H1 (cell line): ENCODE results near the gene ADNP2. TPM values are rescaled to one million over a fixed set of nuclear protein-coding genes. Genes with fewer than 3 reads are reported as not detected.

ENCODE experiments used
- CTCF ChIA-PET: fragments of 300-600 bp; sonication (Branson Sonifier 250); formaldehyde crosslinking; loops from one replicate; lab custom pipeline; 2021; ENCODE audit not compliant: partially characterized antibody; lab: Charles Lee
- POLR2A ChIA-PET: fragments of 300-600 bp; sonication (Branson Sonifier 250); formaldehyde crosslinking; loops from one replicate; lab custom pipeline; 2021; ENCODE audit warnings: inconsistent platforms; ENCODE audit not compliant: partially characterized antibody; lab: Charles Lee
- DNase-seq, 2 experiments: peaks; one replicate each; pipeline versions ENCODE4 v3.0.0 to v3.0.0-alpha.2; 2010 to 2022; ENCODE audit warnings: low spot score in 2 of 2, low read depth in 1 of 2, mixed read lengths in 1 of 2
- FAIRE-seq: peaks from 2 replicates; lab custom pipeline; 2011; peaks lifted over from hg19 to GRCh38; lab: Jason Lieb, UNC
- H2AFZ ChIP-seq: 2 replicates; pipeline ENCODE4 v1.8.1; 2012; ENCODE audit warnings: low read length, inconsistent platforms
- H2AK5ac ChIP-seq: 2 replicates; pipeline ENCODE4 v1.6.1; 2013; ENCODE audit warnings: low read depth, low read length
- H2BK120ac ChIP-seq: replicated peaks from 2 replicates; pipeline ENCODE3; 2013; ENCODE audit warnings: low read depth, low read length, inconsistent platforms
- H2BK12ac ChIP-seq: 2 replicates; pipeline ENCODE4 v1.6.1; 2013; ENCODE audit warnings: low read depth, low read length
- H2BK15ac ChIP-seq: 2 replicates; pipeline ENCODE4 v1.6.1; 2013; ENCODE audit warnings: low read length
- H2BK20ac ChIP-seq: 2 replicates; pipeline ENCODE4 v1.6.1; 2013; ENCODE audit warnings: low read length
- H2BK5ac ChIP-seq: 2 replicates; pipeline ENCODE4 v1.6.1; 2013; ENCODE audit warnings: low read depth, low read length
- H3K14ac ChIP-seq: 2 replicates; pipeline ENCODE4 v1.6.1; 2013; ENCODE audit warnings: inconsistent platforms; ENCODE audit not compliant: insufficient read length
- H3K18ac ChIP-seq: 2 replicates; pipeline ENCODE4 v1.6.1; 2013; ENCODE audit warnings: low read length; ENCODE audit errors: extremely low read depth
- H3K23ac ChIP-seq: 2 replicates; pipeline ENCODE4 v1.6.1; 2013; ENCODE audit warnings: inconsistent platforms; ENCODE audit not compliant: insufficient read length
- H3K23me2 ChIP-seq: 2 replicates; pipeline ENCODE4 v1.6.1; 2013; ENCODE audit warnings: low read depth, low read length
- H3K27ac ChIP-seq: 2 replicates; pipeline ENCODE4 v1.6.1; 2011; ENCODE audit warnings: low read depth, low read length, inconsistent platforms
- H3K27me3 ChIP-seq, 4 experiments: replicated peaks in 1 of 4; 1 replicate in 1 of 4; 2 replicates in 3 of 4; pipeline versions ENCODE4 v1.6.1 to v1.8.1; 2011 to 2013; ENCODE audit warnings: low read length in 3 of 4, mild to moderate bottlenecking in 3 of 4, inconsistent platforms in 2 of 4, mixed read lengths in 2 of 4, moderate library complexity in 1 of 4; ENCODE audit not compliant: control insufficient read depth in 3 of 4, insufficient read depth in 3 of 4; ENCODE audit errors: extremely low read depth in 1 of 4
- H3K36me3 ChIP-seq, 4 experiments: 2 replicates each; pipeline versions ENCODE4 v1.6.1 to v1.8.1; 2011 to 2013; ENCODE audit warnings: mild to moderate bottlenecking in 4 of 4, low read length in 3 of 4, moderate library complexity in 2 of 4, control low read depth in 1 of 4, inconsistent platforms in 1 of 4; ENCODE audit not compliant: insufficient read depth in 4 of 4, control insufficient read depth in 2 of 4
- H3K4ac ChIP-seq: replicated peaks from 2 replicates; pipeline ENCODE3; 2013; ENCODE audit warnings: low read length, low read depth, mixed read lengths, inconsistent platforms; ENCODE audit not compliant: insufficient read length
- H3K4me1 ChIP-seq, 4 experiments: replicated peaks in 1 of 4; 1 replicate in 1 of 4; 2 replicates in 3 of 4; pipeline versions ENCODE4 v1.6.1 to v1.8.1; 2011 to 2013; ENCODE audit warnings: low read length in 3 of 4, inconsistent platforms in 2 of 4, mixed read lengths in 1 of 4; ENCODE audit not compliant: insufficient read depth in 4 of 4, control insufficient read depth in 3 of 4
- H3K4me2 ChIP-seq, 2 experiments: 2 replicates each; pipeline versions ENCODE4 v1.6.1 to v1.8.1; 2011 to 2013; ENCODE audit warnings: low read depth in 2 of 2, low read length in 2 of 2, control low read depth in 1 of 2, inconsistent platforms in 1 of 2, mild to moderate bottlenecking in 1 of 2; ENCODE audit not compliant: insufficient read depth in 1 of 2
- H3K4me3 ChIP-seq, 4 experiments: fragments of 200-600, 300-600 bp in 1 of 4; sonication (generic), shearing (Covaris generic), sonication (Bioruptor Twin) in 1 of 4; 2 replicates each; pipeline versions ENCODE4 v1.5.1 to v1.8.1; 2011 to 2016; ENCODE audit warnings: low read length in 4 of 4, low read depth in 3 of 4, control low read depth in 2 of 4, inconsistent platforms in 2 of 4, mild to moderate bottlenecking in 2 of 4, mixed read lengths in 1 of 4, moderate library complexity in 1 of 4; ENCODE audit not compliant: insufficient read depth in 2 of 4; ENCODE audit errors: extremely low read depth in 1 of 4
- H3K56ac ChIP-seq: replicated peaks from 2 replicates; pipeline ENCODE3; 2013; ENCODE audit warnings: low read depth, mild to moderate bottlenecking, mixed read lengths, low read length, inconsistent platforms; ENCODE audit not compliant: insufficient read length
- H3K79me1 ChIP-seq: 2 replicates; pipeline ENCODE4 v1.6.1; 2013; ENCODE audit warnings: low read depth, low read length, control low read depth
- H3K79me2 ChIP-seq, 2 experiments: 2 replicates each; pipeline versions ENCODE4 v1.6.1 to v1.8.1; 2012 to 2013; ENCODE audit warnings: low read length in 2 of 2, mild to moderate bottlenecking in 2 of 2, inconsistent platforms in 1 of 2; ENCODE audit not compliant: insufficient read depth in 2 of 2, control insufficient read depth in 1 of 2
- H3K9ac ChIP-seq, 4 experiments: replicated peaks in 1 of 4; 1 replicate in 1 of 4; 2 replicates in 3 of 4; pipeline versions ENCODE4 v1.6.1 to v1.8.1; 2011 to 2013; ENCODE audit warnings: low read depth in 3 of 4, low read length in 3 of 4, control low read depth in 2 of 4, mild to moderate bottlenecking in 2 of 4, moderate library complexity in 2 of 4, inconsistent platforms in 1 of 4; ENCODE audit errors: extremely low read depth in 1 of 4
- H3K9me3 ChIP-seq, 2 experiments: 2 replicates each; pipeline versions ENCODE4 v1.6.1 to v1.8.1; 2012 to 2013; ENCODE audit warnings: mild to moderate bottlenecking in 2 of 2, moderate library complexity in 2 of 2, control low read depth in 1 of 2, inconsistent platforms in 1 of 2, low read depth in 1 of 2, low read length in 1 of 2, mixed read lengths in 1 of 2; ENCODE audit not compliant: insufficient read depth in 2 of 2
- H4K20me1 ChIP-seq, 2 experiments: replicated peaks in 1 of 2; 2 replicates each; pipeline versions ENCODE3 to v1.8.1; 2011 to 2013; ENCODE audit warnings: inconsistent platforms in 2 of 2, low read length in 2 of 2, mild to moderate bottlenecking in 1 of 2; ENCODE audit not compliant: insufficient read depth in 2 of 2, control insufficient read depth in 1 of 2
- H4K5ac ChIP-seq: 2 replicates; pipeline ENCODE4 v1.6.1; 2013; ENCODE audit warnings: low read length, low read depth, mixed read lengths, inconsistent platforms; ENCODE audit not compliant: insufficient read length
- H4K8ac ChIP-seq: 2 replicates; pipeline ENCODE4 v1.8.0; 2013; ENCODE audit warnings: mild to moderate bottlenecking, moderate library complexity, low read length, inconsistent platforms; ENCODE audit not compliant: insufficient read depth; ENCODE audit errors: extremely low read depth
- H4K91ac ChIP-seq: replicated peaks from 2 replicates; pipeline ENCODE3; 2013; ENCODE audit warnings: low read length, mixed read lengths, inconsistent platforms; ENCODE audit not compliant: insufficient read length
- BCL11A ChIP-seq, 2 experiments: IDR thresholded peaks; one replicate each; pipeline ENCODE4 v1.6.1; 2011; ENCODE audit warnings: low read depth in 2 of 2, low read length in 2 of 2, mild to moderate bottlenecking in 2 of 2
- GABPA ChIP-seq: IDR thresholded peaks from 2 replicates; pipeline ENCODE4 v1.6.1; 2011; ENCODE audit warnings: mild to moderate bottlenecking, low read length, moderate library complexity, borderline replicate concordance; ENCODE audit not compliant: insufficient read depth
- HDAC2 ChIP-seq, 2 experiments: fragments of 300-600 bp in 1 of 2; sonication (generic) in 1 of 2; IDR thresholded peaks; 2 replicates each; pipeline ENCODE4 v1.6.1; 2011 to 2012; ENCODE audit warnings: low read depth in 2 of 2, low read length in 2 of 2, mild to moderate bottlenecking in 2 of 2, moderate library complexity in 2 of 2, borderline replicate concordance in 1 of 2, inconsistent platforms in 1 of 2
- KDM4A ChIP-seq: IDR thresholded peaks from one replicate; pipeline ENCODE4 v1.7.1; 2012; ENCODE audit warnings: low read depth, mild to moderate bottlenecking, moderate library complexity, low read length, inconsistent platforms; ENCODE audit not compliant: severe bottlenecking
- MAX ChIP-seq: IDR thresholded peaks from 2 replicates; pipeline ENCODE4 v1.6.1; 2012; ENCODE audit warnings: inconsistent platforms
- RNF2 ChIP-seq: fragments of 200-900, 300-1000 bp; sonication (generic); IDR thresholded peaks from 2 replicates; pipeline ENCODE4 v1.7.1; 2016; ENCODE audit warnings: borderline replicate concordance, low read depth, mild to moderate bottlenecking, antibody characterized with exemption, low read length; ENCODE audit not compliant: poor library complexity, severe bottlenecking; ENCODE audit errors: missing control alignments
- SIN3A ChIP-seq, 2 experiments: IDR thresholded peaks in 1 of 2; conservative IDR thresholded peaks in 1 of 2; 2 replicates each; pipeline ENCODE4 v1.6.1; 2011 to 2012; ENCODE audit warnings: low read length in 2 of 2, improper control_type of control experiment in 1 of 2, low read depth in 1 of 2, mild to moderate bottlenecking in 1 of 2
- TCF12 ChIP-seq: IDR thresholded peaks from 2 replicates; pipeline ENCODE4 v1.6.1; 2011; ENCODE audit warnings: low read depth, mild to moderate bottlenecking, low read length
- WGBS, 2 experiments: shearing (Covaris generic) in 1 of 2; methylation state at CpG; one replicate each; pipeline versions ENCODE4 v1.1.6 to v1.1.7; 2013 to 2015; ENCODE audit warnings: low lambda C conversion rate in 2 of 2, mixed read lengths in 2 of 2, inconsistent platforms in 1 of 2, low coverage in 1 of 2, missing lambda C conversion rate in 1 of 2; ENCODE audit not compliant: insufficient replicate concordance in 2 of 2, insufficient coverage in 1 of 2, insufficient read length in 1 of 2; ENCODE audit errors: extremely low coverage in 1 of 2, missing lambda C conversion rate in 1 of 2; 5-methylcytosine and 5-hydroxymethylcytosine counted together
- polyA plus RNA-seq, 7 experiments: library from polyadenylated mRNA; depleted of rRNA in 3 of 7; stranded (reverse) in 5 of 7; unstranded in 2 of 7; fragments of >200 nt in 5 of 7; fragments of 200-250 nt in 2 of 7; gene quantifications; 1 replicate in 5 of 7; 2 replicates in 1 of 7; 4 replicates in 1 of 7; pipeline versions ENCODE4 v1.2.1 to v1.2.3, GENCODE V29; 2011 to 2013; ENCODE audit warnings: missing spikeins in 2 of 7, mixed read lengths in 2 of 7
- total RNA-seq: library from RNA; stranded (reverse); fragmentation: NEBNext Ultra II Directional; extraction: Animal tissue kit (Norgen Biotek cat#: 25700); gene quantifications from 2 replicates; pipeline ENCODE4 v1.2.1, GENCODE V29; 2021

The ADNP2 gene
- total and polyA plus RNA-seq, 2 of the 8 experiments (the other 6 are each of a cell fraction or from before 2014, with no cell fraction given), result 25.1 to 61.6 TPM

DNA sequence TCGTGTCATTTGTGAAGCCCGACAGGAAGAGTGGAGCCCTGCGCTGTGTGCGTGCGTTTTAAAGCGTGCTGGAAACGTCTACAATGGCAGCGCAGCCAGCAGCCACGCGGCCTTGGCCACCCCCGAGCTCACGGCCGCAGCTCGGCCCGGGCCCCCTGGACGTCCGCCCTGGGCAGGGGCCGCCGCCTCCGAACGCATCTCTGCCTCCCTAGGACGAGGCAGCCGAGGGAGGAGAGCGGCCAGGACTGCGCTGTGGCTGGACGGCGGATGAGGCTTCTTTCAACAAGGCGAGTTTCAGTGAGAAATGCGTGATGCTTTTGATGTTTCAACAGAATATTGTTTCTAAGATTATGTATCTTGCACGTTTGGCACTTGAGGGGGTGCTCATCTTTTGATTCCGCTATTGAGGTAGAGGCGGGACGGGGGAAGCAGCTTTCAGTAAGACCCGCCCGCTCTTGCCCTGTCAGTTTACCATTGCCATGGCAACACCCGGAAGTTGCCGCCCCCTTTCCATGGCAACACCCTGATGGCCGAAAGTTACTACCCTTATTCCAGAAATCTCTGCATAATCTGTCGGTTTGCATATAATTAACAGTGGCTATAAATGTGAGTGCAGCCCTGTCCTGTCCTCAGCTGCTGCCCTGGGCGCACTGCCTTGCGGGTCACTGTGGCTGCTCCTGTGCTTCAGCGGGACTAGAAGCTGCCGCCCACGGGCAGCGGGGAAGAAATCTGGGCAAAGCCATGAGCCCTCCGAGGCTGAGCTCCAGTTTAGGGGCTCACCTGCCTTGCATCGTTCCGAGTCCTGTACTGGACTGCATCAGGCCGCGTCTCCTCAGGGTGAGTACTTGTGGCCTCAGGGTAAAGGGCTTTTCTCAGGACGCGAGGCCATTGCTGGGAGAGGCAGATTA lies 38.6 kb downstream of the ADNP2 start:
- DNase-seq, result peak in 1 of 2 experiments; percentile 84
- Histone ChIP-seq H2BK20ac (no peak overlapping the region), H4K20me1 (peaks cover 0 to 4% of the 10 kb centered on the region in 2 experiments), H2BK15ac (no peak overlapping the region), H3K79me1 (no peaks in the 10 kb centered on the region), H3K4ac (no peak overlapping the region), H3K4me1 (no peaks in the 10 kb centered on the region; a peak in 2 of 7 replicates), H2BK12ac (no peak overlapping the region), H3K23me2 (peaks cover 3% of the 10 kb centered on the region; the same call in 1 of the 2 replicates), H2AFZ (no peak overlapping the region), H4K8ac (peak overlapping the region; percentile 57; the same call in 1 of the 2 replicates), H3K56ac (no peak overlapping the region), H3K18ac (no peak overlapping the region), H2AK5ac (no peak overlapping the region), H3K14ac (no peak overlapping the region), H3K27ac (no peak overlapping the region), H3K79me2 (no peaks in the 10 kb centered on the region), H3K27me3 (no peaks in the 10 kb centered on the region), H3K23ac (no peak overlapping the region), H2BK120ac (no peak overlapping the region), H2BK5ac (no peak overlapping the region), H3K4me3 (peak overlapping the region; percentile 37 to 61 (median 48)), H3K36me3 (peaks cover 0 to 14% (median 0%) of the 10 kb centered on the region in 4 experiments; a peak in 2 of 8 replicates), H3K9me3 (no peaks in the 10 kb centered on the region), H4K91ac (no peak overlapping the region), H4K5ac (no peak overlapping the region), H3K9ac (peak overlapping the region in 1 of 4 experiments; percentile 37; a peak in 3 of 7 replicates), H3K4me2 (peak overlapping the region; percentile 70)
- TF ChIP-seq MAX (0 out of 2 replicates have a peak, but pooled peaks have one; percentile 36), BCL11A (IDR thresholded peaks at IDR 0.05; ENCODE audit: low read depth in 2 of 2, low read length in 2 of 2) (no peak), SIN3A (conservative IDR thresholded peaks at IDR 0.05 in 1 of 2, IDR thresholded peaks at IDR 0.05 in 1 of 2; ENCODE audit: low read depth in 1 of 2, low read length in 2 of 2) (peak in 1 of 2 experiments; percentile 60; a peak in 2 of 4 replicates), RNF2 (no peak), HDAC2 (IDR thresholded peaks at IDR 0.05; ENCODE audit: borderline replicate concordance in 1 of 2, low read depth in 2 of 2, low read length in 2 of 2) (0 out of 4 replicates have a peak, but pooled peaks of 1 of the 2 experiments have one; percentile 39), KDM4A (peak; percentile 56), TCF12 (no peak), GABPA (peak; percentile 62; the same call in 1 of the 2 replicates)
- CTCF ChIA-PET, result interaction anchor here (1.6 to 3.5 kb wide), 4 partner anchors 8 to 13 kb away, joined by 3 to 21 read pairs (median 8); no protein-coding TSS in a partner anchor
- POLR2A ChIA-PET, result interaction anchor here (0.9 to 2.8 kb wide), 6 partner anchors 9 to 37 kb away, joined by 3 to 9 read pairs (median 4); no protein-coding TSS in a partner anchor
- WGBS, 2 experiments, result 49% methylated on average over 48 of the region's 52 CpGs; no CpG with 5 or more reads in 1 of the 2 experiments
- no peak for FAIRE-seq
